ENCODE measurements around the gene RDX.

DNA sequence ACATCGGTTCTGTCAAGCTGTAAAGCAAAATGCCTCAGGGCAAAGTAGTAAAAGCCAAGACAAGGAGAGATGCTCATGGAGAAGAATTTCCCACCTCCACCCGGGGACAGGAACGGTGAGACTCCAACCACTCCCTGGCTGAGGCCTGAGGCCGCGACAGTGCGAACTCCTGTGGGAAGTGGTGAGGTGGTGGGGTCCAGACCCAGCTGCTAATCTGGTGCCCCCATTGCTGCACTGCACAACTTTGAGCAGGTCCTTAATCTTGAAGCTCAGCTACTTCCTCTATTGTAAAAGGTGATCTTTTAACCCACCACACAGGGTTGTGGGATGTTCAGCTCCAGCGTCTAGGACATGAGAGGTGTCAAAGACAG lies 119.3 kb downstream of the RDX start:
- TF ChIP-seq EHF (CRISPR knock-in tag; IDR thresholded peaks at IDR 0.05) (no peak), HDAC2 (IDR thresholded peaks at IDR 0.05) (no peak), SMC3 (IDR thresholded peaks at IDR 0.05) (no peak)
- TF ChIP-seq, protein P1, sequence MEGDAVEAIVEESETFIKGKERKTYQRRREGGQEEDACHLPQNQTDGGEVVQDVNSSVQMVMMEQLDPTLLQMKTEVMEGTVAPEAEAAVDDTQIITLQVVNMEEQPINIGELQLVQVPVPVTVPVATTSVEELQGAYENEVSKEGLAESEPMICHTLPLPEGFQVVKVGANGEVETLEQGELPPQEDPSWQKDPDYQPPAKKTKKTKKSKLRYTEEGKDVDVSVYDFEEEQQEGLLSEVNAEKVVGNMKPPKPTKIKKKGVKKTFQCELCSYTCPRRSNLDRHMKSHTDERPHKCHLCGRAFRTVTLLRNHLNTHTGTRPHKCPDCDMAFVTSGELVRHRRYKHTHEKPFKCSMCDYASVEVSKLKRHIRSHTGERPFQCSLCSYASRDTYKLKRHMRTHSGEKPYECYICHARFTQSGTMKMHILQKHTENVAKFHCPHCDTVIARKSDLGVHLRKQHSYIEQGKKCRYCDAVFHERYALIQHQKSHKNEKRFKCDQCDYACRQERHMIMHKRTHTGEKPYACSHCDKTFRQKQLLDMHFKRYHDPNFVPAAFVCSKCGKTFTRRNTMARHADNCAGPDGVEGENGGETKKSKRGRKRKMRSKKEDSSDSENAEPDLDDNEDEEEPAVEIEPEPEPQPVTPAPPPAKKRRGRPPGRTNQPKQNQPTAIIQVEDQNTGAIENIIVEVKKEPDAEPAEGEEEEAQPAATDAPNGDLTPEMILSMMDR (IDR thresholded peaks at IDR 0.05) = no peak
- TF ChIP-seq, protein P2, sequence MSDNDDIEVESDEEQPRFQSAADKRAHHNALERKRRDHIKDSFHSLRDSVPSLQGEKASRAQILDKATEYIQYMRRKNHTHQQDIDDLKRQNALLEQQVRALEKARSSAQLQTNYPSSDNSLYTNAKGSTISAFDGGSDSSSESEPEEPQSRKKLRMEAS (IDR thresholded peaks at IDR 0.05) = no peak
- TF ChIP-seq, protein P3, sequence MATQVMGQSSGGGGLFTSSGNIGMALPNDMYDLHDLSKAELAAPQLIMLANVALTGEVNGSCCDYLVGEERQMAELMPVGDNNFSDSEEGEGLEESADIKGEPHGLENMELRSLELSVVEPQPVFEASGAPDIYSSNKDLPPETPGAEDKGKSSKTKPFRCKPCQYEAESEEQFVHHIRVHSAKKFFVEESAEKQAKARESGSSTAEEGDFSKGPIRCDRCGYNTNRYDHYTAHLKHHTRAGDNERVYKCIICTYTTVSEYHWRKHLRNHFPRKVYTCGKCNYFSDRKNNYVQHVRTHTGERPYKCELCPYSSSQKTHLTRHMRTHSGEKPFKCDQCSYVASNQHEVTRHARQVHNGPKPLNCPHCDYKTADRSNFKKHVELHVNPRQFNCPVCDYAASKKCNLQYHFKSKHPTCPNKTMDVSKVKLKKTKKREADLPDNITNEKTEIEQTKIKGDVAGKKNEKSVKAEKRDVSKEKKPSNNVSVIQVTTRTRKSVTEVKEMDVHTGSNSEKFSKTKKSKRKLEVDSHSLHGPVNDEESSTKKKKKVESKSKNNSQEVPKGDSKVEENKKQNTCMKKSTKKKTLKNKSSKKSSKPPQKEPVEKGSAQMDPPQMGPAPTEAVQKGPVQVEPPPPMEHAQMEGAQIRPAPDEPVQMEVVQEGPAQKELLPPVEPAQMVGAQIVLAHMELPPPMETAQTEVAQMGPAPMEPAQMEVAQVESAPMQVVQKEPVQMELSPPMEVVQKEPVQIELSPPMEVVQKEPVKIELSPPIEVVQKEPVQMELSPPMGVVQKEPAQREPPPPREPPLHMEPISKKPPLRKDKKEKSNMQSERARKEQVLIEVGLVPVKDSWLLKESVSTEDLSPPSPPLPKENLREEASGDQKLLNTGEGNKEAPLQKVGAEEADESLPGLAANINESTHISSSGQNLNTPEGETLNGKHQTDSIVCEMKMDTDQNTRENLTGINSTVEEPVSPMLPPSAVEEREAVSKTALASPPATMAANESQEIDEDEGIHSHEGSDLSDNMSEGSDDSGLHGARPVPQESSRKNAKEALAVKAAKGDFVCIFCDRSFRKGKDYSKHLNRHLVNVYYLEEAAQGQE (IDR thresholded peaks at IDR 0.05) = no peak

Data from A549 (cell line).